Activated CD4-positive, alpha-beta memory T cell treated with anti-CD3 and anti-CD28 coated beads for 36 hours (primary cell): ENCODE measurements around the gene FIGNL2. TPM values are rescaled to one million over a fixed set of nuclear protein-coding genes. Genes with fewer than 3 reads are reported as not detected.
"Not testable (repeated sequence)": the region's sequence is repeated elsewhere in the genome, so short reads cannot be mapped to it uniquely, and the experiment has no call there.

ENCODE experiments used
- CTCF ChIA-PET: fragments of 350-600 bp; sonication (Branson Sonifier 250); formaldehyde crosslinking; loops from one replicate; lab custom pipeline; 2021; ENCODE audit warnings: antibody characterized with exemption, inconsistent platforms; lab: Charles Lee
- POLR2A ChIA-PET: fragments of 350-600 bp; sonication (Branson Sonifier 250); formaldehyde crosslinking; loops from one replicate; lab custom pipeline; 2021; ENCODE audit warnings: antibody characterized with exemption; lab: Charles Lee
- DNase-seq: peaks from one replicate; pipeline ENCODE4 v3.0.0-alpha.2; 2020
- H3K27ac Mint-ChIP-seq: one replicate; pipeline ENCODE4 v1.8.0; 2021; ENCODE audit warnings: mixed read lengths
- H3K27me3 Mint-ChIP-seq: one replicate; pipeline ENCODE4 v1.8.0; 2021; ENCODE audit warnings: mixed read lengths
- H3K36me3 Mint-ChIP-seq: one replicate; pipeline ENCODE4 v1.8.0; 2021; ENCODE audit warnings: mixed read lengths
- H3K4me1 Mint-ChIP-seq: one replicate; pipeline ENCODE4 v1.8.0; 2021; ENCODE audit warnings: low read depth, mixed read lengths
- H3K4me3 Mint-ChIP-seq: one replicate; pipeline ENCODE4 v1.8.0; 2021; ENCODE audit warnings: mild to moderate bottlenecking, mixed read lengths
- H3K9me3 Mint-ChIP-seq: one replicate; pipeline ENCODE4 v1.8.0; 2021; ENCODE audit warnings: mixed read lengths
- intact Hi-C: fragments of 100-400 bp; cut with micrococcal nuclease; formaldehyde crosslinking; loops from one replicate; pipeline ENCODE4 v1.15.1; 2023
- total RNA-seq, 2 experiments: library from RNA; stranded (reverse); gene quantifications; one replicate each; pipeline ENCODE4 v1.2.3, GENCODE V29; 2021

Gene FIGNL2
- total RNA-seq, 2 experiments from 2014 or later = 0.29 to 0.31 TPM

DNA sequence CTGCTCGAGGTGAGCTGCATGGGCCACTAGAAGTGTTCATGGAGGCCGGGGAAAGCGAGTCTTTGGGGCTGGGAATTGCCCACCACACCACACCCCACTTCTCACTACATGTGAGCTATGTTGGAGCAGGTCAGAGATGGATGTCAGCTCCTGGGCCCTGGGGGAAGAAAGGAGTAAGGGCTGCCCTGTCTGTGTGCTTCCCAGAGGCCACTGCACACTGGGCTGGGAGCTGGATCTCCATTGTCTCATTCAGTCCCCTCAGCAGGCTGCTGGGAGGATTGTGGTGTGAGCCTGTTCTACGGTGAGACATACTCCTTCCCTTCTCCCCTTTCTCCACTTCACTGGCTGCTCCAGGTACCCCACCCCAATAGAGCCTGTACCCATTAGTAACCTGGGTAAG is 10.5 kb downstream of the FIGNL2 start:
- intact Hi-C loops = no loop called here
- DNase-seq = no peak
- H3K36me3 Mint-ChIP-seq = no peaks in the 10 kb centered on the region
- ChIA-PET POLR2A (no interaction called here), CTCF (interaction anchor here (0.5 to 0.9 kb wide), 2 partner anchors 12 to 85 kb away, joined by 3 to 4 read pairs; no protein-coding TSS in a partner anchor)
- H3K4me3 Mint-ChIP-seq = no peak overlapping the region
- H3K4me1 Mint-ChIP-seq = peaks cover 3% of the 10 kb centered on the region
- H3K9me3 Mint-ChIP-seq = no peaks in the 10 kb centered on the region
- H3K27me3 Mint-ChIP-seq = peaks cover 38% of the 10 kb centered on the region
- no peak overlapping the region for H3K27ac Mint-ChIP-seq

DNA sequence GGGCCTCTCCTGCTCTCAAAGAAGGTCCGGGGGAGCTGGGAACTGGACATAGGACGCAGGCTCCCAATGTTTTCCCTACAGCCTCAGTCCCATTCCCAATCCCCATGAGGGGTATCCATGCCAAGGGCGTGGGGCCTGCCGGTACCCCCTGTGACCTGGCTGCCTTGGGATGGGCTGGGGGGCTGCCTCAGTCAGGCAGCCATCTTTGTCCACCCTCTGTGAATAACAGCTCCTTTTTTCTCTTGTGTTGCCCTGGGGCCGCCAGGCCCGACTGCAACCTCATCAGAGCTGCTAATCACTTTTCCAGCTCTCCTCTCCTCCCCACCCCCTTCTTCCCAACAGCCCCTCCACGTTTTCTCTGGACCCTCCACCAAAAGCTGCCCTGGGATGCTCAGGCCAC is 11.2 kb downstream of the FIGNL2 start:
- H3K27me3 Mint-ChIP-seq = peaks cover 40% of the 10 kb centered on the region
- no peaks in the 10 kb centered on the region for H3K36me3 Mint-ChIP-seq
- no peaks in the 10 kb centered on the region for H3K9me3 Mint-ChIP-seq
- CTCF ChIA-PET = interaction anchor here (0.5 to 0.9 kb wide), 2 partner anchors 11 to 85 kb away, joined by 3 to 4 read pairs; no protein-coding TSS in a partner anchor
- no peak overlapping the region for H3K27ac Mint-ChIP-seq
- H3K4me1 Mint-ChIP-seq = peaks cover 10% of the 10 kb centered on the region
- POLR2A ChIA-PET = no interaction called here
- H3K4me3 Mint-ChIP-seq = no peak overlapping the region
- no peak for DNase-seq
- intact Hi-C loops = no loop called here

DNA sequence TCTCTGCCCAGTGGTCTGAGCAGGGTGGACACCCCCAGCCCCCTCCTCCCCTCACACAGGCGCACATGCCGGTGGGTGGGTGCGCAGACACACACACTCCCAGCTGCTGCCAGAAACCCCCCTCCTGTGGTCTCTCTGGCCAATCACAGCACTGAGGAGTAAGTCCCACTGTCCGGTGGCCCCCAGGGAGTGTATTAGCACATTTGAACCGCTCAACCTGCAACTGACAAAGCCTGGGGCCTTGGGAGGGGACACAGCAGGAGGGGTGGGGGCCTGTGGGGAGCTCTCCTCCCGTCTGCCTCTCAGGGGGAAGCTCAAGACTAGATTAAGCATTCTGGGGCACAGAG is 11.7 kb downstream of the FIGNL2 start:
- Mint-ChIP-seq H3K4me3 (no peak overlapping the region), H3K36me3 (no peaks in the 10 kb centered on the region), H3K27me3 (peaks cover 39% of the 10 kb centered on the region), H3K9me3 (no peaks in the 10 kb centered on the region), H3K27ac (no peak overlapping the region), H3K4me1 (peaks cover 12% of the 10 kb centered on the region)
- ChIA-PET CTCF (no interaction called here), POLR2A (interaction anchor here (0.6 kb wide), 1 partner anchor 116 kb away, joined by 3 read pairs; no protein-coding TSS in a partner anchor)
- intact Hi-C loops = no loop called here
- no peak for DNase-seq

DNA sequence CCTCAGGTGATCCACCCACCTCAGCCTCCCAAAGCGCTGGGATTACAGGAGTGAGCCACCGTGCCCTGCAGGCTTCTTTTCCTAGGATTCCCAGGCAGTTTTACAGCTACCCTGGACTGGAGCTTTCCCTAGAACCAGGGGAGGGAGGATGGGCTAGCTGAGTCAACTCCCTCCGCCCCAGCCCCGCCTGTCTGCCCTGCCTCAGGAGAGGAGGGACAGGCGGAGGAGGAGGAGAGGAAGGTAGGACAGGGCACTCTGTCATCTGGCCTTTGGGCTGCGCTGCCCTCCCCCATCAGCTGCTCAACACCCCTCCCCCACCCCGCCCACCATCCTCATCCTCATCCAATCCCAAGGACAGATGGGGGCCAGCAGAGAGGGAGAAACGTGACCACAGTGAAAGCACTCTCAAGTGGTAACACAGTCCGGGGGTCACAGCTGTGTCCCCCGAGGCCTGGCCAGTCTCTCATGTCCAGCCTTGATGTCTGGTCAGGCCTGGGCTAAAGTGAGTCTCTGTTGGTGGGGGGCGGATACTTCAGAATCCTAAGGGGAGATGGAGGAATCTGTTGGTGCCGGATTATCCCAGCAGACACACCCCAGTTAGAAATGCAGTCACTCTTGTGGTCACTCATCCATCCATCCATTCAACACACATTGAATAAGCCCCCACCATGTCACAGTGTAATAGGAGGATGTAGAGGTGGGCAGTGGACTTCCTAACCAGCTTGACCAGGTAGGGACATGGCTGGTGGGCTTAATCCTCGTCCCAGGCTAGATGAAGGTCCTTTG is 12.3 kb downstream of the FIGNL2 start:
- CTCF ChIA-PET = no interaction called here
- no peak overlapping the region for H3K4me3 Mint-ChIP-seq
- no peaks in the 10 kb centered on the region for H3K9me3 Mint-ChIP-seq
- H3K27me3 Mint-ChIP-seq = peaks cover 39% of the 10 kb centered on the region
- POLR2A ChIA-PET = interaction anchor here (0.6 kb wide), 1 partner anchor 117 kb away, joined by 3 read pairs; no protein-coding TSS in a partner anchor
- H3K27ac Mint-ChIP-seq = no peak overlapping the region
- intact Hi-C loops = no loop called here
- no peaks in the 10 kb centered on the region for H3K36me3 Mint-ChIP-seq
- H3K4me1 Mint-ChIP-seq = peaks cover 12% of the 10 kb centered on the region
- no peak for DNase-seq

DNA sequence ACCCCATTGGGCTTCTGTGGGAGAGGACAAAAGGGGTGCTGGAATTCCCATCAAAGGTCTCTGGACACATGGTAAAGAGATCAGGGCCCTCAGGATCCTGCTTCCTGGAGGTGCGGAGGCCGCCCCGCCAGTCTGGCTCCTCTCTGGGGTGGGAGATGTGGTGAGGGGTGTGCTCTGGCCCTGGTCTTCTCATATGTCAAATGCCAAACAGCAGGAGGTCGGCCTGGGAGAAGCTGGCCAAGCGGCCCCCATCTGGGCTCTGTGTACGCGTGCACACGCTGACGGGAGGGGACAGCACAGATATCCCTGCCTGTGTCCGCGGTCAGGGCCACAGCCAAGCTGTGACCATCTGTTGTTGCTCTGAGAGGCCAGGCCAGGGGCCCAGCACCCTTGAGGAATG is 14.1 kb downstream of the FIGNL2 start:
- Mint-ChIP-seq H3K27me3 (peaks cover 31% of the 10 kb centered on the region), H3K4me3 (no peak overlapping the region), H3K27ac (no peak overlapping the region), H3K4me1 (peaks cover 12% of the 10 kb centered on the region), H3K36me3 (no peaks in the 10 kb centered on the region), H3K9me3 (no peaks in the 10 kb centered on the region)
- DNase-seq = no peak
- ChIA-PET CTCF (interaction anchor here (1.0 kb wide), 1 partner anchor 11 kb away, joined by 3 read pairs; no protein-coding TSS in a partner anchor), POLR2A (no interaction called here)
- intact Hi-C loops = no loop called here

DNA sequence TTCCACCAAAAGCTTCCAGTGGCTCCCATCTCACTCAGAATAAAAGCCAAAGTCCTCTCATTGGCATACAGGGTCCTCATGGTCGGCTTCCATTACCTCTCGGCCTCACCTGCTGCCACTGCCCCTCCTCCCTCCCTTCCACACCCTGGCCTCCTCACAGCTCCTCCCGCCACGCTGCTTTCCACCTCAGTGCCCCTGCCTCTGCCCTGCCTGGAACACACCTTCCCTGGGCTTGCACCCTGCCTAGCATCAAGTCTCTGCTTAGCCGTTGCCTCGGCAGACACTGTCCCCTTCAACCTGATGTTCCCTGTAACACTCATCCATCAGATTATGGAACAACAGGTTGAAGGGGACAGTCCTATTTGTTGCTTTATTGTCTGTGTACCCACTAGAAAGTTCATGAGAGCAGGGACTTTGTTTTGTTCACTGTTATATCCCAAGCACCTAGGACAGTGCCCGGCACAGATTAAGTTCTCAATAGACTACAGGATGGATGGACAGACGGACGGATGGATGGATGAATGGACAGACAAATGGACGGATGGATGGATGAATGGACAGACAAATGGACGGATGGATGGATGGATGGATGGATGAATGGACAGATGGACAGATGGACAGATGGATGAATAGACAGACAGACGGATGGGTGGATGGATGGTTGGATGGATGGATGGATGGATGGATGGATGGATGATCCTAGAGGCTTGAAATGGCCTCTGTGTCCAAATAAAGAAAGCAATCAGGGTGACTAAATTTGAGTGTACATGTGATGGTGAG is 14.9 kb downstream of the FIGNL2 start:
- no peak overlapping the region for H3K4me3 Mint-ChIP-seq
- ChIA-PET POLR2A (no interaction called here), CTCF (interaction anchor here (2.3 to 2.7 kb wide), 2 partner anchors 13 to 20 kb away, joined by 8 to 11 read pairs; a partner anchor contains a TSS)
- intact Hi-C loops = no loop called here
- DNase-seq = no peak
- H3K4me1 Mint-ChIP-seq = peaks cover 13% of the 10 kb centered on the region
- no peaks in the 10 kb centered on the region for H3K9me3 Mint-ChIP-seq
- H3K36me3 Mint-ChIP-seq = no peaks in the 10 kb centered on the region
- peaks cover 26% of the 10 kb centered on the region for H3K27me3 Mint-ChIP-seq
- no peak overlapping the region for H3K27ac Mint-ChIP-seq

DNA sequence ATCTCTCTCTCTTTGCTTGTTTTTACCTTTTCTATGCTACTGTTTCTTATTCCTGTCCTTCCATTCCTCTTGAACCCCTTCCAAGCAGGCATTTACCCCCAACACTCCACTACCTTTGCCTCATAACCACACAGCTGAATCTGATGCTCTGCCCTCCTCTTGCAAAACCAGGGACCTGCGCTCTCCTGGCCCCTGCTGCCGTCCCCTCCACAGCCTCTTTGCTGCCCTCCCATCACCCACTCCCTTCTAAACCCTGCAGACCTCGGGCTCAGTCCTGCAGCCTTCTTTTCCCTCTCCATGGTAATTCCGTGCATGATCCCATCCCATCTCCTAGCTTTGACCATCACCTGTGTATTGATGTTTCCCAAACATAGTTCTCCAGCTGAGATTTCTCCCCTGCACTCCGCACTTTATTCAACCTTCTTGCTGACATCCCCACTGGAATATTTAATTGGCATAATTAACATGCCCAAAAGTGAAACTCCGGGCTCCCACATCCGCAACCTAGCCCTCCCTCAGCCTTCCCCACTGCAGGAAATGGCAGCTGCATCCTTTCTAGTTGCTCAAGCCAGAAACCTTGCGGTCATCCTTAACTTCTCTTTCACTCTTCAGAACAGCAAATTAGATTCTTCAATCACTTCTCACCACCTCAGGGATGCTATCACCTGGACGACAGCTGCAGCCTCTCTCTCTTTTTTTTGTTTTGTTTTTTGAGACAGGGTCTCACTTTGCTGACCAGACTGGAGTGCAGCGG is 16.0 kb downstream of the FIGNL2 start:
- H3K27me3 Mint-ChIP-seq = peaks cover 19% of the 10 kb centered on the region
- no peak overlapping the region for H3K27ac Mint-ChIP-seq
- POLR2A ChIA-PET = no interaction called here
- CTCF ChIA-PET = interaction anchor here (1.2 to 2.7 kb wide), 4 partner anchors 12 to 90 kb away, joined by 4 to 11 read pairs (median 6); a partner anchor contains a TSS
- H3K9me3 Mint-ChIP-seq = no peaks in the 10 kb centered on the region
- H3K4me1 Mint-ChIP-seq = peaks cover 24% of the 10 kb centered on the region
- DNase-seq = no peak
- no peaks in the 10 kb centered on the region for H3K36me3 Mint-ChIP-seq
- intact Hi-C loops = no loop called here
- no peak overlapping the region for H3K4me3 Mint-ChIP-seq

DNA sequence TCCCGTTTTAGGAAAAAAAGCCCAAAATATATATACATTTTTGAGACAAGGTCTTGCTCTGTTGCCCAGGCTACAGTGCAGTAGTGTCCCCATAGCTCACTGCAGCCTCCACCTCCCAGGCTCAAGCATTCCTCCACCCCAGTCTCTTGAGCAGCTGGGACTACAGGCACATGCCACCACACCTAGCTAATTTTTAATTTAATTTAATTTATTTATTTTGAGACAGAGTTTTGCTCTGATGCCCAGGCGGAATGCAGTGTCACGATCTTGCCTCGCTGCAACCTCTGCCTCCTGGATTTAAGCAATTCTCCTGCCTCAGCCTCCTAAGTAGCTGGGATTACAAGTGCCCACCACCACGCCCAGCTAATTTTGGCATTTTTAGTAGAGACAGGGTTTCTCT is 16.7 kb downstream of the FIGNL2 start:
- DNase-seq, H3K36me3 Mint-ChIP-seq, H3K9me3 Mint-ChIP-seq, POLR2A ChIA-PET, intact Hi-C loops, H3K27ac Mint-ChIP-seq, H3K4me3 Mint-ChIP-seq: not testable (repeated sequence)
- H3K4me1 Mint-ChIP-seq = peaks cover 31% of the 10 kb centered on the region
- peaks cover 18% of the 10 kb centered on the region for H3K27me3 Mint-ChIP-seq
- CTCF ChIA-PET = interaction anchor here (0.6 to 2.7 kb wide), 6 partner anchors 11 to 133 kb away, joined by 3 to 11 read pairs (median 4); a partner anchor contains a TSS

DNA sequence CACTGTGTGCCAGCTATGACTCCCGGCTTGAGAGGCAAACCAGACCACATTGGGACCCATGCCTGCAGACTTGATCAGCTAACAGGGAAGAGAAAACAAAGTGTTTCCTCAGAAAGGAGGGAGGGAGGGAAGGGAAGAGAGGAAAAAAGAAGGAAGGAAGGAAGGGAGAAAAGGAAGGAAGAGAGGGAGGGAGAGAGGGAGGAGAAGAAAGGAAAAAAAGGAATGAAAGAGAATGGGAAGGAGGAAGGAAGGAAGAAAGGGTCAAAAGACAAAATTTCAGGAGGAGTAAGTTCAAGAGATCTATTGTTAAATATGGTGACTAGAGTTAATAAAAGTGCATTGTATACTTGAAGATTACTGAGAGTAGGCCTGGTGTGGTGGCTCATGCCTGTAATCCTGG is 18.9 kb downstream of the FIGNL2 start:
- Mint-ChIP-seq H3K36me3 (no peaks in the 10 kb centered on the region), H3K9me3 (no peaks in the 10 kb centered on the region), H3K27me3 (peaks cover 18% of the 10 kb centered on the region), H3K4me1 (peaks cover 37% of the 10 kb centered on the region), H3K4me3 (no peak overlapping the region), H3K27ac (no peak overlapping the region)
- ChIA-PET CTCF (interaction anchor here (0.7 to 2.2 kb wide), 4 partner anchors 9 to 525 kb away, joined by 3 to 11 read pairs (median 3); no protein-coding TSS in a partner anchor), POLR2A (interaction anchor here (1.0 kb wide), 1 partner anchor 9 kb away, joined by 3 read pairs; no protein-coding TSS in a partner anchor)
- intact Hi-C loops = loop anchor here (5.0 to 10.0 kb wide), 2 partner anchors 38 to 435 kb away; partner anchors contain the start of gene GALNT6
- no peak for DNase-seq

DNA sequence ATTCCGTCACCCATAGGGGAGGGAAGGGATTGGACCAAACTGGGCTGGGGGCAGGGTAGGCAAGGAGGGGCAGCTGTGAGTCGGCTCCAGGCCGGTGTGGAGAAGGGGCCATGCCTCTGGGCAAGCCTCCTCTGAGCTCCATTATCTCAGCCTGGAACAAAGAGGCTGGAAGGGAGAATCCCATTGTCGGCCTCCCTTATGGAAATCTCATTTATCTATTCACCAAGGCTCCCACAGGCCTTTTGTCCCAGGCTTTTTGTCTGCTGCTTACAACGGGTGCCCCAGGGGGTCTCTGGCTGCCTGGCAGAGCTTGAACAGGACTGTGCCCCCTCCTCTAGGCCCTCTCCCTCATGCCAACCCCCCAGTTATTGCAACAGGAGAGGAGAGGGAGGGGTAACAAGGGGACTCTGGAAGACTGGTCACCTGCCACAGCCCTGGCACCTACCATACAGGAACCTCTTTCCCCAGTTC is 19.5 kb downstream of the FIGNL2 start:
- H3K4me1 Mint-ChIP-seq = peaks cover 37% of the 10 kb centered on the region
- no peak for DNase-seq
- no peak overlapping the region for H3K27ac Mint-ChIP-seq
- no peaks in the 10 kb centered on the region for H3K36me3 Mint-ChIP-seq
- intact Hi-C loops = loop anchor here (5.0 to 10.0 kb wide), 2 partner anchors 38 to 434 kb away; partner anchors contain the start of gene GALNT6
- H3K4me3 Mint-ChIP-seq = no peak overlapping the region
- POLR2A ChIA-PET = interaction anchor here (1.0 kb wide), 1 partner anchor 8 kb away, joined by 3 read pairs; no protein-coding TSS in a partner anchor
- H3K9me3 Mint-ChIP-seq = no peaks in the 10 kb centered on the region
- H3K27me3 Mint-ChIP-seq = peaks cover 18% of the 10 kb centered on the region
- CTCF ChIA-PET = interaction anchor here (1.1 to 2.2 kb wide), 4 partner anchors 9 to 46 kb away, joined by 3 to 11 read pairs (median 4); no protein-coding TSS in a partner anchor
